HepG2 (cell line): ENCODE results near the gene PSMB2. TPM values are rescaled to one million over a fixed set of nuclear protein-coding genes. Genes with fewer than 3 reads are reported as not detected.

Experiments
- ATAC-seq: fragments of 200-7000 bp; cut with Tn5 transposase; 3 replicates; pipeline ENCODE4 v1.9.1; 2020; ENCODE audit warnings: mild to moderate bottlenecking, moderate library complexity
- BruUV-seq: library from RNA; stranded (reverse); fragments of 400-500 nt; replicated peaks from 2 replicates; lab custom pipeline; 2021; lab: Mats Ljungman, UMichigan
- CTCF ChIA-PET: fragments of 300-600 bp; formaldehyde crosslinking; extraction: SDS; loops from one replicate; lab custom pipeline; 2021; ENCODE audit warnings: low total read pairs, inconsistent platforms, low intra/inter-chr PET ratio; lab: Yijun Ruan, JAX
- POLR2A ChIA-PET: fragments of 350-600 bp; sonication (Branson Sonifier 250); formaldehyde crosslinking; loops from one replicate; lab custom pipeline; 2020; ENCODE audit warnings: antibody characterized with exemption, inconsistent platforms; lab: Yijun Ruan, JAX
- DNase-seq: peaks from one replicate; pipeline ENCODE4 v3.0.0-alpha.2; 2015; ENCODE audit warnings: low spot score
- FAIRE-seq: peaks from 3 replicates; lab custom pipeline; 2011; peaks lifted over from hg19 to GRCh38; lab: Jason Lieb, UNC
- H2AFZ ChIP-seq: one replicate; pipeline ENCODE4 v1.6.1; 2011; ENCODE audit warnings: low read length, inconsistent platforms
- H3K27ac ChIP-seq: fragments of 300-600 bp; 3 replicates; pipeline ENCODE4 v1.8.0; 2011; ENCODE audit warnings: mixed run types, mild to moderate bottlenecking, mixed read lengths, low read length, inconsistent platforms; ENCODE audit not compliant: insufficient read depth; ENCODE audit errors: extremely low read length
- H3K27me3 ChIP-seq, 2 experiments: fragments of 200-600 bp in 1 of 2; 2 replicates in 1 of 2; 3 replicates in 1 of 2; pipeline versions ENCODE4 v1.6.0 to v1.8.0; 2011; ENCODE audit warnings: low read length in 2 of 2, mild to moderate bottlenecking in 2 of 2, moderate library complexity in 2 of 2, inconsistent platforms in 1 of 2; ENCODE audit not compliant: insufficient read depth in 2 of 2, control insufficient read depth in 1 of 2
- H3K36me3 ChIP-seq, 2 experiments: fragments of 200-600 bp in 1 of 2; replicated peaks in 1 of 2; 2 replicates in 1 of 2; 3 replicates in 1 of 2; pipeline versions ENCODE4 v1.5.1 to v1.8.0; 2011; ENCODE audit warnings: low read length in 2 of 2, inconsistent platforms in 1 of 2; ENCODE audit not compliant: insufficient read depth in 2 of 2, control insufficient read depth in 1 of 2
- H3K4me1 ChIP-seq: 2 replicates; pipeline ENCODE4 v1.5.1; 2012; ENCODE audit warnings: low read length, inconsistent platforms; ENCODE audit not compliant: insufficient read depth
- H3K4me2 ChIP-seq: 2 replicates; pipeline ENCODE4 v1.6.0; 2011; ENCODE audit warnings: low read depth, low read length, inconsistent platforms
- H3K4me3 ChIP-seq, 3 experiments: fragments of 200-600 bp in 1 of 3; sonication (generic), shearing (Covaris generic) in 1 of 3; replicated peaks in 1 of 3; 2 replicates each; pipeline ENCODE4 v1.5.1; 2011 to 2016; ENCODE audit warnings: low read length in 3 of 3, inconsistent platforms in 2 of 3, low read depth in 2 of 3, mild to moderate bottlenecking in 2 of 3, control low read depth in 1 of 3, mixed read lengths in 1 of 3; ENCODE audit not compliant: insufficient read depth in 1 of 3
- H3K79me2 ChIP-seq: one replicate; pipeline ENCODE4 v1.6.1; 2011; ENCODE audit warnings: low read length, inconsistent platforms; ENCODE audit not compliant: insufficient read depth
- H3K9ac ChIP-seq: 2 replicates; pipeline ENCODE4 v1.6.0; 2011; ENCODE audit warnings: mild to moderate bottlenecking, low read depth, low read length, inconsistent platforms; ENCODE audit not compliant: insufficient read depth
- H3K9me3 ChIP-seq: 2 replicates; pipeline ENCODE4 v1.5.1; 2012; ENCODE audit warnings: mild to moderate bottlenecking, low read length
- H4K20me1 ChIP-seq: 2 replicates; pipeline ENCODE4 v1.6.0; 2011; ENCODE audit warnings: inconsistent platforms, mild to moderate bottlenecking, low read length, moderate library complexity; ENCODE audit not compliant: insufficient read depth
- SOX13 ChIP-seq, 3 experiments: fragments of 450-650 bp in 1 of 3; sonication (generic) in 1 of 3; formaldehyde crosslinking in 1 of 3; IDR thresholded peaks in 2 of 3; conservative IDR thresholded peaks in 1 of 3; 2 replicates each; pipeline versions ENCODE4 v1.5.0 to v1.6.1; 2016 to 2020; ENCODE audit warnings: antibody characterized with exemption in 1 of 3, mild to moderate bottlenecking in 1 of 3, missing compliant biosample characterization in 1 of 3, missing genetic modification reagents in 1 of 3, moderate library complexity in 1 of 3
- TCF12 ChIP-seq, 2 experiments: fragments of 450-650 bp in 1 of 2; sonication (generic) in 1 of 2; formaldehyde crosslinking in 1 of 2; IDR thresholded peaks; 2 replicates each; pipeline versions ENCODE4 v1.6.1 to v1.8.0; 2017 to 2022; ENCODE audit warnings: antibody characterized with exemption in 1 of 2, mild to moderate bottlenecking in 1 of 2, missing genetic modification reagents in 1 of 2, moderate library complexity in 1 of 2
- ZBED4 ChIP-seq: sonication (generic); formaldehyde crosslinking; IDR thresholded peaks from 2 replicates; pipeline ENCODE4 v1.4.0; 2020; ENCODE audit warnings: missing genetic modification reagents, borderline replicate concordance
- WGBS: methylation state at CpG from one replicate; pipeline ENCODE4 v1.1.6; 2017; ENCODE audit warnings: low lambda C conversion rate; 5-methylcytosine and 5-hydroxymethylcytosine counted together
- in situ Hi-C: cut with HindIII; loops from 2 replicates; pipeline ENCODE4 v1.10.0; 2017; ENCODE audit warnings: low pct_unique_long_range_greater_than_20kb; ENCODE audit not compliant: extremely low pct_ligation_motif_present
- intact Hi-C: fragments of 100-400 bp; cut with micrococcal nuclease; formaldehyde crosslinking; loops from one replicate; pipeline ENCODE4 v1.10.0; 2022; ENCODE audit not compliant: unreplicated experiment
- polyA plus RNA-seq, 8 experiments: library from polyadenylated mRNA; depleted of rRNA in 3 of 8; stranded (reverse) in 7 of 8; unstranded in 1 of 8; fragments of >200 nt; fragmentation: Illumina TruSeq in 4 of 8; extraction: Trizol in 4 of 8; gene quantifications; 2 replicates each; pipeline versions ENCODE4 v1.2.1 to v1.2.3, GENCODE V29; 2011 to 2016; ENCODE audit warnings: low read depth in 4 of 8, missing spikeins in 1 of 8, mixed read lengths in 1 of 8; ENCODE audit not compliant: insufficient read depth in 1 of 8
- total RNA-seq, 5 experiments: library from RNA; depleted of rRNA; stranded (reverse); fragments of >200 nt; fragmentation: Illumina TruSeq; extraction: Trizol; gene quantifications; 2 replicates each; pipeline ENCODE4 v1.2.3, GENCODE V29; 2016; ENCODE audit warnings: low read depth in 1 of 5

The PSMB2 gene
- total and polyA plus RNA-seq, 2 of the 13 experiments (the other 11 are each of a cell fraction or from before 2014, with no cell fraction given): 60.6 to 62.2 TPM

GRCh38 chr1:35622510-35623178 lies 18.7 kb downstream of the PSMB2 start:
- H3K4me3 ChIP-seq: no peak overlapping the region
- 100% methylated on average over 4 of the region's 4 CpGs for WGBS
- intact Hi-C loops: no loop called here
- H2AFZ ChIP-seq: no peak overlapping the region
- in situ Hi-C loops: no loop called here
- no peak overlapping the region for H3K9ac ChIP-seq
- peaks cover 22% of the 10 kb centered on the region for H3K79me2 ChIP-seq
- no peaks in the 10 kb centered on the region for H3K9me3 ChIP-seq
- H3K4me1 ChIP-seq: no peaks in the 10 kb centered on the region
- POLR2A ChIA-PET: no interaction called here
- no peak for TF ChIP-seq ZBED4 (CRISPR knock-in tag)
- TF ChIP-seq SOX13 (IDR thresholded peaks at IDR 0.05): no peak
- no peak for TF ChIP-seq SOX13 (CRISPR knock-in tag; conservative IDR thresholded peaks at IDR 0.05 in 1 of 2, IDR thresholded peaks at IDR 0.05 in 1 of 2)
- TF ChIP-seq TCF12 (IDR thresholded peaks at IDR 0.05): no peak
- no peak for TF ChIP-seq TCF12 (CRISPR knock-in tag; IDR thresholded peaks at IDR 0.05)
- H3K36me3 ChIP-seq: peaks cover 18 to 50% of the 10 kb centered on the region in 2 experiments
- H3K4me2 ChIP-seq: no peak overlapping the region
- no peaks in the 10 kb centered on the region for H3K27me3 ChIP-seq
- no peak for DNase-seq
- CTCF ChIA-PET: no interaction called here
- H4K20me1 ChIP-seq: no peaks in the 10 kb centered on the region
- no peak overlapping the region for H3K27ac ChIP-seq
- FAIRE-seq: no peak
- BruUV-seq: no TSS peak
- ATAC-seq: no peak
